Pancreas (tissue), 10 donors: ENCODE measurements around the gene HOXC12. TPM values are rescaled to one million over a fixed set of nuclear protein-coding genes. Genes with fewer than 3 reads are reported as not detected.

Source experiments
- ATAC-seq, 4 donors: fragments of 200-7000 bp; cut with Tn5 transposase; one replicate each; pipeline versions ENCODE4 v1.8.0 to v1.9.1; 2020; ENCODE audit warnings: mild to moderate bottlenecking in 4 of 4, moderate library complexity in 4 of 4
- DNase-seq, 6 donors: peaks; one replicate each; pipeline ENCODE4 v3.0.0-alpha.2; 2020
- FAIRE-seq: peaks from 2 replicates; lab custom pipeline; 2012; peaks lifted over from hg19 to GRCh38; lab: Jason Lieb, UNC
- H3K27ac ChIP-seq, 4 donors: fragments of 200-600 bp; sonication (generic); 1 replicate in 3 of 4; 2 replicates in 1 of 4; pipeline versions ENCODE4 v1.5.0 to v1.8.0; 2020
- H3K27me3 ChIP-seq, 4 donors: fragments of 200-600 bp; one replicate each; pipeline ENCODE4 v1.8.0; 2021
- H3K36me3 ChIP-seq, 3 donors: fragments of 200-600 bp; sonication (generic) in 1 of 3; one replicate each; pipeline versions ENCODE4 v1.5.0 to v1.8.0; 2020 to 2021
- H3K4me1 ChIP-seq, 3 donors: fragments of 200-600 bp; one replicate each; pipeline ENCODE4 v1.8.0; 2021
- H3K4me3 ChIP-seq, 4 donors: fragments of 200-600 bp; sonication (generic) in 2 of 4; one replicate each; pipeline versions ENCODE4 v1.5.0 to v1.8.0; 2020 to 2021
- H3K9me3 ChIP-seq, 4 donors: fragments of 200-600 bp; one replicate each; pipeline ENCODE4 v1.8.0; 2021
- CTCF ChIP-seq, 4 donors: fragments of 200-600 bp; sonication (generic) in 3 of 4; IDR thresholded peaks; one replicate each; pipeline versions ENCODE4 v1.5.0 to v1.8.0; 2021; ENCODE audit warnings: antibody characterized with exemption in 4 of 4
- WGBS, 2 donors: extraction: QIAGEN DNeasy Blood & Tissue Kit; methylation state at CpG; one replicate each; pipeline ENCODE4 v1.1.7; 2013; 5-methylcytosine and 5-hydroxymethylcytosine counted together
- intact Hi-C, 3 donors: fragments of 100-400 bp; cut with DNase I; formaldehyde crosslinking; loops; one replicate each; pipeline versions ENCODE4 v1.11.1 to v1.14.2; 2022
- polyA plus RNA-seq, 2 donors: library from polyadenylated mRNA; stranded (reverse); fragments of 200-250 nt; gene quantifications; one replicate each; pipeline ENCODE4 v1.2.3, GENCODE V29; 2013
- total RNA-seq, 6 donors: library from RNA; stranded (reverse); fragmentation: NEBNext Ultra II Directional in 4 of 6; extraction: Animal tissue kit (Norgen Biotek cat#: 25700) in 4 of 6; gene quantifications; one replicate each; pipeline versions ENCODE4 v1.2.1 to v1.2.4, GENCODE V29; 2021 to 2023
- donor health status: healthy with polysubstance abuse.
- donor health status: DM: no; HTN: no; CAD: no; lungs with moderate emphysema.
- donor health status: DM: no; HTN: no; CAD: no.
- donor health status: control.
- donor health status: control.
- donor health status: Bipolar disorder and iron deficiency.
- donor health status: DM: yes; HTN: yes; CAD: no.
- donor health status: DM: no; HTN: no; CAD: no.
- donor health status: DM: no; HTN: no; CAD: no.
- donor health status: DM: yes; HTN: yes; CAD: no.

Gene HOXC12
- total and polyA plus RNA-seq, 8 donors, result not detected

- no peak for FAIRE-seq
- no peak for TF ChIP-seq CTCF (IDR thresholded peaks at IDR 0.05)
- 8 to 14% methylated on average over 9 to 11 of the region's 11 CpGs for WGBS, 2 donors
Observed at GRCh38 chr12:53956914-53957536, 2.3 kb downstream of the HOXC12 start.

GRCh38 chr12:53958128-53958527 is 3.4 kb downstream of the HOXC12 start:
- FAIRE-seq (no peak), ATAC-seq (no peak), DNase-seq (peak in 1 of 6 donors; percentile 13)
- TF ChIP-seq CTCF (IDR thresholded peaks at IDR 0.05), result no peak
- Histone ChIP-seq H3K27ac (no peak overlapping the region), H3K4me1 (no peaks in the 10 kb centered on the region), H3K36me3 (no peaks in the 10 kb centered on the region), H3K9me3 (no peaks in the 10 kb centered on the region), H3K27me3 (peaks cover 11 to 86% (median 27%) of the 10 kb centered on the region in 4 donors), H3K4me3 (no peak overlapping the region)
- 17 to 30% methylated on average over 3 of the region's 3 CpGs for WGBS, 2 donors
- intact Hi-C loops, result no loop called here

More at GRCh38 chr12:53956914-53957536, 2.3 kb downstream of the HOXC12 start:
- no peaks in the 10 kb centered on the region for H3K4me1 ChIP-seq
- peaks cover 11 to 86% (median 24%) of the 10 kb centered on the region in 4 donors for H3K27me3 ChIP-seq
- ATAC-seq (no peak), DNase-seq (peak in 1 of 6 donors; percentile 55)
- H3K9me3 ChIP-seq, result no peaks in the 10 kb centered on the region
- intact Hi-C loops, result no loop called here
- no peak overlapping the region for H3K27ac ChIP-seq
- no peaks in the 10 kb centered on the region for H3K36me3 ChIP-seq
- H3K4me3 ChIP-seq, result no peak overlapping the region

GRCh38 chr12:53959314-53959713 is 4.6 kb downstream of the HOXC12 start:
- no peak for TF ChIP-seq CTCF (IDR thresholded peaks at IDR 0.05)
- no peak for DNase-seq
- H3K27me3 ChIP-seq, result peaks cover 8 to 84% (median 24%) of the 10 kb centered on the region in 4 donors
- H3K4me1 ChIP-seq, result no peaks in the 10 kb centered on the region
- H3K36me3 ChIP-seq, result no peaks in the 10 kb centered on the region
- WGBS, 2 donors, result 12 to 14% methylated on average over 4 of the region's 4 CpGs
- no peak overlapping the region for H3K27ac ChIP-seq
- no peak for ATAC-seq
- FAIRE-seq, result no peak
- no peaks in the 10 kb centered on the region for H3K9me3 ChIP-seq
- no peak overlapping the region for H3K4me3 ChIP-seq
- intact Hi-C loops, result no loop called here

GRCh38 chr12:53960187-53961024 is 5.7 kb downstream of the HOXC12 start:
- intact Hi-C loops, result no loop called here
- peak in 1 of 6 donors; percentile 47 for DNase-seq
- no peak for FAIRE-seq
- no peak for TF ChIP-seq CTCF (IDR thresholded peaks at IDR 0.05)
- 8 to 9% methylated on average over 39 of the region's 39 CpGs for WGBS, 2 donors
- Histone ChIP-seq H3K27me3 (peaks cover 8 to 82% (median 26%) of the 10 kb centered on the region in 4 donors), H3K36me3 (no peaks in the 10 kb centered on the region), H3K4me3 (no peak overlapping the region), H3K9me3 (no peaks in the 10 kb centered on the region), H3K27ac (no peak overlapping the region), H3K4me1 (no peaks in the 10 kb centered on the region)
- no peak for ATAC-seq
